ENCODE data around the gene PRR35. TPM values are rescaled to one million over a fixed set of nuclear protein-coding genes. Genes with fewer than 3 reads are reported as not detected.
A peak's percentile ranks its signal among the peaks of the same experiment; 100 is the strongest.

PRR35 gene
- total RNA-seq, 1 donor from 2014 or later: not detected

GRCh38 chr16:591231-591630 lies 31.0 kb downstream of the PRR35 start:
- no peak for TF ChIP-seq CTCF (IDR thresholded peaks at IDR 0.05; ENCODE audit: unreplicated experiment)
- Mint-ChIP-seq H3K4me1 (ENCODE audit: unreplicated experiment) (peaks cover 16% of the 10 kb centered on the region), H3K4me3 (ENCODE audit: unreplicated experiment) (peak overlapping the region; percentile 98), H3K9me3 (ENCODE audit: unreplicated experiment) (no peaks in the 10 kb centered on the region), H3K36me3 (ENCODE audit: low read depth, unreplicated experiment) (peaks cover 21% of the 10 kb centered on the region), H3K27ac (ENCODE audit: unreplicated experiment) (peak overlapping the region; percentile 89), H3K27me3 (ENCODE audit: unreplicated experiment) (peaks cover 19% of the 10 kb centered on the region)
- DNase-seq (ENCODE audit: low spot score): no peak

GRCh38 chr16:591892-592517 lies 31.8 kb downstream of the PRR35 start:
- H3K4me3 Mint-ChIP-seq (ENCODE audit: unreplicated experiment): no peak overlapping the region
- no peak overlapping the region for H3K27ac Mint-ChIP-seq (ENCODE audit: unreplicated experiment)
- H3K27me3 Mint-ChIP-seq (ENCODE audit: unreplicated experiment): peaks cover 22% of the 10 kb centered on the region
- no peak for TF ChIP-seq CTCF (IDR thresholded peaks at IDR 0.05; ENCODE audit: unreplicated experiment)
- no peak for DNase-seq (ENCODE audit: low spot score)
- H3K9me3 Mint-ChIP-seq (ENCODE audit: unreplicated experiment): no peaks in the 10 kb centered on the region
- H3K4me1 Mint-ChIP-seq (ENCODE audit: unreplicated experiment): peaks cover 16% of the 10 kb centered on the region
- H3K36me3 Mint-ChIP-seq (ENCODE audit: low read depth, unreplicated experiment): peaks cover 24% of the 10 kb centered on the region

DNA sequence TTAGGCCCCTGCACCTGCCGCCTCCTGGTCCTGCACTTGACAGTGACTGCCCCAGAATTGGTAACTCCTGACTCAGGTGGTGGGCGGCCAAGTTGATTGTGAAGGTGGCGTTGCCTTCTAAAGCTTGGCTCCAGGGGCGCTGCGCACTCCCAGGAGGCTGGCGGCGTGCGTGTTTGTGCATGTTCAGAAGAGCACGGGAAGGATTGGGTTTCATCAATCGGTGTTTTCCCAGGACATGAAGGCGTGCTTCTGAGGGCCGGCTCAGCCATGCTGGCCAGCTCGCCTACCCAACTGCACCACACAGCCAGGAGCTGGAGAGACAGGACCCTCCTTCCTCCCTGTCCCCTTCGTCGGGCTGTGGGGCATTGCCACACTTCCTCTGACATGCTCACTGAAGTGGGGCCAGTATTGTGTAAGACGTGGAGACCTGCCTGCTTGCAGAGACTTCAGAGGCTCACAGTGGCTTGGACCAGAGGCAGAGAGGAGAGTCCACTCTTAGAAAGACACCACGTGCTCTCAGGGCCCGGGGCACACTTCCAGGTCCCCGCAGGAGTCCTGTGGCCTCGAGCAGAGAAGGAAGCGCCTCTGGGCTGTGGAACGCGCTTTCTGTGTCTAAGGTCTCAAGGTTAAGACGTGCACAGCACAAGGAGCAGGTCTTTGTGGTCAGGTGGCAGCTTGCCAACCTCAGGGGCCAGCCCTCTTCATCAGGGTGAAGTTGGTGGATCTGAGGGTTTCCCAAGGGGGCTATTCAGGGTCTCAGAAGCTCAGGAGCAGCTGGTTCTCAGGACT lies 32.5 kb downstream of the PRR35 start:
- Mint-ChIP-seq H3K9me3 (ENCODE audit: unreplicated experiment) (no peaks in the 10 kb centered on the region), H3K27me3 (ENCODE audit: unreplicated experiment) (peaks cover 22% of the 10 kb centered on the region), H3K27ac (ENCODE audit: unreplicated experiment) (no peak overlapping the region), H3K4me3 (ENCODE audit: unreplicated experiment) (no peak overlapping the region), H3K4me1 (ENCODE audit: unreplicated experiment) (peaks cover 15% of the 10 kb centered on the region), H3K36me3 (ENCODE audit: low read depth, unreplicated experiment) (peaks cover 24% of the 10 kb centered on the region)
- no peak for TF ChIP-seq CTCF (IDR thresholded peaks at IDR 0.05; ENCODE audit: unreplicated experiment)
- no peak for DNase-seq (ENCODE audit: low spot score)

GRCh38 chr16:593406-593805 lies 33.2 kb downstream of the PRR35 start:
- Mint-ChIP-seq H3K4me1 (ENCODE audit: unreplicated experiment) (peaks cover 12% of the 10 kb centered on the region), H3K27me3 (ENCODE audit: unreplicated experiment) (peaks cover 20% of the 10 kb centered on the region)

More at GRCh38 chr16:593406-593805, 33.2 kb downstream of the PRR35 start:
- Mint-ChIP-seq H3K36me3 (ENCODE audit: low read depth, unreplicated experiment) (peaks cover 24% of the 10 kb centered on the region), H3K4me3 (ENCODE audit: unreplicated experiment) (peak overlapping the region; percentile 54), H3K27ac (ENCODE audit: unreplicated experiment) (peak overlapping the region; percentile 52), H3K9me3 (ENCODE audit: unreplicated experiment) (no peaks in the 10 kb centered on the region)
- no peak for DNase-seq (ENCODE audit: low spot score)
- no peak for TF ChIP-seq CTCF (IDR thresholded peaks at IDR 0.05; ENCODE audit: unreplicated experiment)
